Measurements from ENCODE around the gene TRIM71.

Gene TRIM71

GRCh38 chr3:32850226-32850625, 32.4 kb downstream of the TRIM71 start:
- no peak for TF ChIP-seq CTCF (IDR thresholded peaks at IDR 0.05; ENCODE audit: control insufficient read depth, extremely low read depth, insufficient read depth)
- H3K4me3 ChIP-seq (ENCODE audit: low read depth, low read length): no peak overlapping the region
- DNase-seq (ENCODE audit: low read depth): no peak

- H3K4me3 ChIP-seq (ENCODE audit: low read depth, low read length): no peak overlapping the region
- TF ChIP-seq CTCF (IDR thresholded peaks at IDR 0.05; ENCODE audit: control insufficient read depth, extremely low read depth, insufficient read depth): no peak
- DNase-seq (ENCODE audit: low read depth): no peak
These were observed 32.8 kb downstream of the TRIM71 start for GRCh38 chr3:32850636-32851035.

GRCh38 chr3:32852146-32852545, 34.3 kb downstream of the TRIM71 start:
- no peak for TF ChIP-seq CTCF (IDR thresholded peaks at IDR 0.05; ENCODE audit: control insufficient read depth, extremely low read depth, insufficient read depth)
- no peak for DNase-seq (ENCODE audit: low read depth)
- H3K4me3 ChIP-seq (ENCODE audit: low read depth, low read length): no peak overlapping the region

GRCh38 chr3:32855350-32855953, 37.7 kb downstream of the TRIM71 start:
- TF ChIP-seq CTCF (IDR thresholded peaks at IDR 0.05; ENCODE audit: control insufficient read depth, extremely low read depth, insufficient read depth): no peak
- H3K4me3 ChIP-seq (ENCODE audit: low read depth, low read length): no peak overlapping the region
- no peak for DNase-seq (ENCODE audit: low read depth)

GRCh38 chr3:32856355-32856889, 38.6 kb downstream of the TRIM71 start:
- no peak for TF ChIP-seq CTCF (IDR thresholded peaks at IDR 0.05; ENCODE audit: control insufficient read depth, extremely low read depth, insufficient read depth)
- no peak overlapping the region for H3K4me3 ChIP-seq (ENCODE audit: low read depth, low read length)
- DNase-seq (ENCODE audit: low read depth): no peak

GRCh38 chr3:32856901-32857507, 39.2 kb downstream of the TRIM71 start:
- H3K4me3 ChIP-seq (ENCODE audit: low read depth, low read length): no peak overlapping the region
- DNase-seq (ENCODE audit: low read depth): no peak
- no peak for TF ChIP-seq CTCF (IDR thresholded peaks at IDR 0.05; ENCODE audit: control insufficient read depth, extremely low read depth, insufficient read depth)

All from LNCaP clone FGC (cell line).